A549 (cell line): ENCODE data around the gene SPATA9. TPM values are rescaled to one million over a fixed set of nuclear protein-coding genes. Genes with fewer than 3 reads are reported as not detected.

Experiments
- ATAC-seq, 2 experiments: fragments of 200-7000 bp in 1 of 2; fragments of >200 bp in 1 of 2; cut with Nextera tagmentation in 1 of 2; cut with Tn5 transposase in 1 of 2; 3 replicates each; pipeline versions ENCODE4 v1.8.0 to v1.9.1; 2018 to 2020; ENCODE audit warnings: mild to moderate bottlenecking in 1 of 2, moderate library complexity in 1 of 2
- CTCF ChIA-PET: fragments of 300-600 bp; sonication (Branson Sonifier 250); formaldehyde crosslinking; extraction: SDS; loops from one replicate; lab custom pipeline; 2021; ENCODE audit warnings: antibody characterized with exemption, inconsistent platforms; lab: Yijun Ruan, JAX
- POLR2A ChIA-PET: fragments of 350-600 bp; formaldehyde crosslinking; extraction: SDS; loops from one replicate; lab custom pipeline; 2021; ENCODE audit warnings: antibody characterized with exemption, inconsistent platforms; lab: Yijun Ruan, JAX
- DNase-seq, 2 experiments: peaks; one replicate each; pipeline versions ENCODE4 v3.0.0 to v3.0.0-alpha.2; 2011 to 2016; ENCODE audit warnings: low read depth in 1 of 2, low spot score in 1 of 2
- FAIRE-seq: peaks from 2 replicates; lab custom pipeline; 2011; peaks lifted over from hg19 to GRCh38; lab: Jason Lieb, UNC
- H3K27ac ChIP-seq, 2 experiments: fragments of >200 bp; sonication (Bioruptor Twin); formaldehyde crosslinking; 3 replicates each; pipeline ENCODE4 v1.5.1; 2016 to 2017
- H3K4me1 ChIP-seq: fragments of >200 bp; sonication (Bioruptor Twin); formaldehyde crosslinking; 3 replicates; pipeline ENCODE4 v1.6.1; 2016
- H3K4me2 ChIP-seq: fragments of >200 bp; sonication (Bioruptor Twin); formaldehyde crosslinking; 3 replicates; pipeline ENCODE4 v1.6.1; 2016
- H3K4me3 ChIP-seq: fragments of >200 bp; sonication (Bioruptor Twin); formaldehyde crosslinking; 3 replicates; pipeline ENCODE4 v1.5.1; 2016
- H3K9me3 ChIP-seq: fragments of >200 bp; sonication (Bioruptor Twin); formaldehyde crosslinking; 3 replicates; pipeline ENCODE4 v1.6.1; 2016
- CEBPB ChIP-seq, 2 experiments: fragments of >200 bp in 1 of 2; sonication (Bioruptor Twin) in 1 of 2; formaldehyde crosslinking in 1 of 2; IDR thresholded peaks; 2 replicates each; pipeline ENCODE4 v1.6.1; 2012 to 2016
- EHMT2 ChIP-seq: fragments of 200-600 bp; sonication (generic); IDR thresholded peaks from 2 replicates; pipeline ENCODE4 v1.6.1; 2016; ENCODE audit warnings: antibody characterized with exemption, low read depth, mild to moderate bottlenecking, moderate library complexity
- TP53 ChIP-seq: fragments of 250-450 bp; sonication (Bioruptor Pico); IDR thresholded peaks from 2 replicates; pipeline ENCODE4 v1.5.0; 2021; ENCODE audit warnings: mild to moderate bottlenecking, moderate library complexity
- WGBS: methylation state at CpG from one replicate; pipeline ENCODE4 v1.1.6; 2017; ENCODE audit errors: missing lambda C conversion rate; 5-methylcytosine and 5-hydroxymethylcytosine counted together
- polyA plus RNA-seq, 4 experiments: library from polyadenylated mRNA; depleted of rRNA in 3 of 4; stranded (reverse); fragments of >200 nt; fragmentation: RNase III in 1 of 4; extraction: RNeasy Plus Mini Kit Qiagen cat#74134 plus additional on column Dnase treatment in 1 of 4; gene quantifications; 2 replicates in 3 of 4; 3 replicates in 1 of 4; pipeline ENCODE4 v1.2.3, GENCODE V29; 2011 to 2017

Gene SPATA9
- polyA plus RNA-seq, 2 of the 4 experiments (the other 2 are of a cell fraction): 0.16 TPM; not detected in 1

- no peak for ATAC-seq
- Histone ChIP-seq H3K27ac (no peak overlapping the region), H3K4me3 (no peak overlapping the region), H3K4me2 (no peak overlapping the region), H3K4me1 (no peaks in the 10 kb centered on the region), H3K9me3 (peaks cover 6% of the 10 kb centered on the region; the same call in 2 of the 3 replicates)
- TF ChIP-seq TP53 (CRISPR knock-in tag) (no peak), CEBPB (IDR thresholded peaks at IDR 0.05) (no peak), EHMT2 (no peak)
- DNase-seq: no peak
- ChIA-PET CTCF (no interaction called here), POLR2A (interaction anchor here (0.6 to 1.0 kb wide), 2 partner anchors 55 to 225 kb away, joined by 5 read pairs; partner anchors contain the start of gene ARSK)
- WGBS: 41% methylated on average over 3 of the region's 3 CpGs
- FAIRE-seq: no peak
These were observed 73.1 kb downstream of the SPATA9 start for GRCh38 chr5:95609711-95610110.

Other genes starting within 250 kb of the SPATA9 start
- 74.1 and 91.3 TPM in 2 replicates for gene SKIC3, start 128.0 kb downstream of the SPATA9 start, polyA plus RNA-seq (2011; rRNA removed)
- gene SKIC3, start 128.0 kb downstream of the SPATA9 start, polyA plus RNA-seq (2017; fragmentation: RNase III; extraction: RNeasy Plus Mini Kit Qiagen cat#74134 plus additional on column Dnase treatment): 33.7 to 35.5 TPM (median 34.0 TPM) in 3 replicates
- gene ARSK, start 127.9 kb downstream of the SPATA9 start, polyA plus RNA-seq (2011; rRNA removed): 12.5 and 14.0 TPM in 2 replicates
- gene ARSK, start 127.9 kb downstream of the SPATA9 start, polyA plus RNA-seq (2017; fragmentation: RNase III; extraction: RNeasy Plus Mini Kit Qiagen cat#74134 plus additional on column Dnase treatment): 5.6 to 7.0 TPM (median 6.7 TPM) in 3 replicates
- gene GPR150, start 62.9 kb downstream of the SPATA9 start, polyA plus RNA-seq (2011; rRNA removed): 0.13 and 0.15 TPM in 2 replicates
- gene GPR150, start 62.9 kb downstream of the SPATA9 start, polyA plus RNA-seq (2017; fragmentation: RNase III; extraction: RNeasy Plus Mini Kit Qiagen cat#74134 plus additional on column Dnase treatment): 0.05 to 0.13 TPM in 2 of 3 replicates, not detected in the other
- 4.8 and 5.4 TPM in 2 replicates for gene RFESD, start 36.2 kb downstream of the SPATA9 start, polyA plus RNA-seq (2011; rRNA removed)
- 1.6 to 2.1 TPM (median 2.0 TPM) in 3 replicates for gene RFESD, start 36.2 kb downstream of the SPATA9 start, polyA plus RNA-seq (2017; fragmentation: RNase III; extraction: RNeasy Plus Mini Kit Qiagen cat#74134 plus additional on column Dnase treatment)
- 28.6 and 37.5 TPM in 2 replicates for gene RHOBTB3, start 48.3 kb upstream of the SPATA9 start, polyA plus RNA-seq (2011; rRNA removed)
- gene RHOBTB3, start 48.3 kb upstream of the SPATA9 start, polyA plus RNA-seq (2017; fragmentation: RNase III; extraction: RNeasy Plus Mini Kit Qiagen cat#74134 plus additional on column Dnase treatment): 7.3 to 11.1 TPM (median 9.1 TPM) in 3 replicates
- 329 and 381 TPM in 2 replicates for gene GLRX, start 139.7 kb upstream of the SPATA9 start, polyA plus RNA-seq (2011; rRNA removed)
- gene GLRX, start 139.7 kb upstream of the SPATA9 start, polyA plus RNA-seq (2017; fragmentation: RNase III; extraction: RNeasy Plus Mini Kit Qiagen cat#74134 plus additional on column Dnase treatment): 96.4 to 113 TPM (median 106 TPM) in 3 replicates